Upper lobe of left lung (tissue), 4 donors: ENCODE data around the gene TBC1D1.

Experiments
- CTCF ChIP-seq, 6 experiments: fragments of 450-650 bp in 4 of 6; fragments of 200-600 bp in 2 of 6; sonication (generic) in 2 of 6; IDR thresholded peaks; one replicate each; pipeline ENCODE4 v1.5.1; 2016 to 2019; ENCODE audit warnings: antibody characterized with exemption in 6 of 6
- POLR2AphosphoS5 ChIP-seq, 2 donors: sonication (generic); formaldehyde crosslinking; IDR thresholded peaks; one replicate each; pipeline ENCODE4 v1.5.1; 2017; ENCODE audit warnings: antibody characterized with exemption in 2 of 2

DNA sequence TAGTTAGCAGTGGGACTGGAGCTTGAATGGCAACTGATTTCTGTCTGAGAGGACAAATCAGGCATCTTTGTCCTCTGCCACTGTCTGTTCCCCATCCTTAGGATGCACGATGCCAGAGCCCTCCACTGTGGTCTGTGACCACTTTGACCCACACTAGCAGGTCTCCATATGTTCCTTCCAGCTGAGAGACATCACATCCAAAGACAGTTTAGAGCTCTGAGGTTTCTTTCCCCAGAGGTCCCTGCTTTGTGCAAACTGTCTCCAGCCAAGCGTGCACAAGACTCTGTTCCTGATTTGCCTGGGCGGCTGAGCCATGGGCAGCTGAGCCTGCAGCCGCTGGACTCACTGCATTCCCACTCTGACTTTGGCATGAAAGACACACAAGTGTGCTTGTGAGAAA, 167.3 kb downstream of the TBC1D1 start:
- no peak for TF ChIP-seq POLR2AphosphoS5 (IDR thresholded peaks at IDR 0.05)
- no peak for TF ChIP-seq CTCF (IDR thresholded peaks at IDR 0.05)
